Ascending aorta (tissue), 2 donors: Measurements from ENCODE around the gene EDARADD. TPM values are rescaled to one million over a fixed set of nuclear protein-coding genes. Genes with fewer than 3 reads are reported as not detected.
"Not testable (repeated sequence)": the region's sequence is repeated elsewhere in the genome, so short reads cannot be mapped to it uniquely, and the experiment has no call there.

Experiments used
- DNase-seq, 2 donors: peaks; one replicate each; pipeline ENCODE4 v3.0.0-alpha.2; 2019; ENCODE audit warnings: low spot score in 2 of 2
- H3K27ac ChIP-seq, 2 donors: fragments of 200-600 bp; sonication (generic); one replicate each; pipeline ENCODE4 v1.5.1; 2016 to 2017; ENCODE audit warnings: mild to moderate bottlenecking in 1 of 2
- H3K27me3 ChIP-seq: fragments of 200-600 bp; sonication (generic); one replicate; pipeline ENCODE4 v1.5.1; 2017
- H3K36me3 ChIP-seq, 2 donors: fragments of 200-600 bp; sonication (generic); one replicate each; pipeline ENCODE4 v1.5.1; 2016
- H3K4me1 ChIP-seq, 2 donors: fragments of 200-600 bp; sonication (generic); one replicate each; pipeline ENCODE4 v1.5.1; 2016 to 2017; ENCODE audit warnings: mild to moderate bottlenecking in 1 of 2
- H3K4me3 ChIP-seq, 2 donors: fragments of 200-600 bp; sonication (generic); one replicate each; pipeline ENCODE4 v1.5.1; 2016 to 2017; ENCODE audit warnings: mild to moderate bottlenecking in 1 of 2
- H3K9me3 ChIP-seq, 2 donors: fragments of 200-600 bp; sonication (generic); one replicate each; pipeline ENCODE4 v1.5.1; 2016
- intact Hi-C: fragments of 100-400 bp; cut with DNase I; formaldehyde crosslinking; loops from one replicate; pipeline ENCODE4 v1.15.1; 2023
- total RNA-seq: library from RNA; depleted of rRNA; stranded (reverse); fragments of >200 nt; gene quantifications from one replicate; pipeline ENCODE4 v1.1.0, GENCODE V29; 2016
- TF ChIP-seq, protein P1 (sequence below), 3 experiments: fragments of 200-600 bp in 2 of 3; fragments of 450-650 bp in 1 of 3; sonication (generic) in 2 of 3; IDR thresholded peaks; one replicate each; pipeline ENCODE4 v1.5.1; 2016 to 2019; ENCODE audit warnings: antibody characterized with exemption in 3 of 3, mild to moderate bottlenecking in 1 of 3, moderate library complexity in 1 of 3

EDARADD gene
- total RNA-seq, 1 donor from 2014 or later: not detected

DNA sequence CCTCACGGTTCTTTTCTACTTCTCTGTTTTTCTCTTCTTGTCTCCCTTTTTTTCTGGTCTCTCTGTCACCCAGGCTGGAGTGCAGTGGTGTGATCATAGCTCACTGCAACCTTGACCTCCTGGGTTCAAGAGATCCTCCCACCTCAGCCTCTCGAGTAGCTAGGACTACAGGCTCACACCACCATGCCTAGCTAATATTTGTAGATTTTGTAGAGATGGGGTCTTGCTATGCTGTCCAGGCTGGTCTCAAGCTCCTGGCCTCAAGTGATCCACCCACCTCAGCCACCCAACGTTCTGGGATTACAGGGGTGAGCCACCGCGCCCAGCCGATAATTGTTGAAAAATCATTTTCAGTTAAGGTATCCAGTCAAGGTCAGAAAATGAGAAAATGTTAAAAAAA lies 103.8 kb downstream of the EDARADD start:
- no peak for DNase-seq
- no peaks in the 10 kb centered on the region for H3K27me3 ChIP-seq
- H3K27ac ChIP-seq: no peak overlapping the region
- H3K4me1 ChIP-seq: peaks cover 0 to 2% of the 10 kb centered on the region in 2 donors
- TF ChIP-seq, protein P1, sequence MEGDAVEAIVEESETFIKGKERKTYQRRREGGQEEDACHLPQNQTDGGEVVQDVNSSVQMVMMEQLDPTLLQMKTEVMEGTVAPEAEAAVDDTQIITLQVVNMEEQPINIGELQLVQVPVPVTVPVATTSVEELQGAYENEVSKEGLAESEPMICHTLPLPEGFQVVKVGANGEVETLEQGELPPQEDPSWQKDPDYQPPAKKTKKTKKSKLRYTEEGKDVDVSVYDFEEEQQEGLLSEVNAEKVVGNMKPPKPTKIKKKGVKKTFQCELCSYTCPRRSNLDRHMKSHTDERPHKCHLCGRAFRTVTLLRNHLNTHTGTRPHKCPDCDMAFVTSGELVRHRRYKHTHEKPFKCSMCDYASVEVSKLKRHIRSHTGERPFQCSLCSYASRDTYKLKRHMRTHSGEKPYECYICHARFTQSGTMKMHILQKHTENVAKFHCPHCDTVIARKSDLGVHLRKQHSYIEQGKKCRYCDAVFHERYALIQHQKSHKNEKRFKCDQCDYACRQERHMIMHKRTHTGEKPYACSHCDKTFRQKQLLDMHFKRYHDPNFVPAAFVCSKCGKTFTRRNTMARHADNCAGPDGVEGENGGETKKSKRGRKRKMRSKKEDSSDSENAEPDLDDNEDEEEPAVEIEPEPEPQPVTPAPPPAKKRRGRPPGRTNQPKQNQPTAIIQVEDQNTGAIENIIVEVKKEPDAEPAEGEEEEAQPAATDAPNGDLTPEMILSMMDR (IDR thresholded peaks at IDR 0.05): no peak
- H3K4me3 ChIP-seq: no peak overlapping the region
- intact Hi-C loops: no loop called here
- no peaks in the 10 kb centered on the region for H3K9me3 ChIP-seq
- no peaks in the 10 kb centered on the region for H3K36me3 ChIP-seq

DNA sequence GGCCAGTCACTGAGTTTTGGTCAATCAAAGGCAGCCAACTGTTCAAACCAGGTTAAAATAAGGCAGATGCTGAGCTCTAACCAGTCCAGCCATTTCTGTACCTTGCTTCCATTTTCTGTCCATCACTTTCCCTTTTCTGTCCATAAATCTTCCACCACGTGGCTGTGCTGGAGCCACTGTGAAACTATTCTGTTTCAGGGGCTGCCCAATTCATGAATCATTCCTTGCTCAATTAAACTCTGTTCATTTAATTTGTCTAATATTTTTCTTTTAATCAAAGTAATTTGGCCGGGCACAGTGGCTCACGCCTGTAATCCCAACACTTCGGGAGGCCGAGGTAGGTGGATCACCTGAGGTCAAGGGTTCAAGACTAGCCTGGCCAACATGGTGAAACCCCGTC lies 107.0 kb downstream of the EDARADD start:
- TF ChIP-seq, protein P1 (IDR thresholded peaks at IDR 0.05): no peak
- intact Hi-C loops: no loop called here
- Histone ChIP-seq H3K4me3 (no peak overlapping the region), H3K27me3 (no peaks in the 10 kb centered on the region), H3K27ac (no peak overlapping the region), H3K36me3 (no peaks in the 10 kb centered on the region), H3K9me3 (no peaks in the 10 kb centered on the region), H3K4me1 (peaks cover 0 to 8% of the 10 kb centered on the region in 2 donors)
- no peak for DNase-seq

DNA sequence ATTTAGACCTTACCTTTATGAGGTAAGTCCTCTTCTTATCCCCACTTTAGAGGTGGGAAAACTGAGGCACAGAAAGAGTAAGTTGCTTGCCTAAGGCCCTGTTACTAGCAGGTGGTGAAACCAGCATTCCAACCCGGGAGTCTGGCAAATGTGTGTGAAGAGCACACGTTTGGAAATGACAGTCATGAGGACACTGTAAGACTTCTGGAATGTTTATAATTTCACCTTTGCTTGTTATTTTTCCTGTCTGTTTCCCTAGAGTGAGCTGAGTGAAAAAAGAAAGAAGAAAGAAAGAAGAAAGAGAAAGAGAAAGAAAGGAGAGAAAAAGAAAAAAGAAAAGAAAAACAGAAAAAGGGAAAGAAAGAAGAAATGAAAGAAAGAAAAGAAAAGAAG lies 108.5 kb downstream of the EDARADD start:
- peak overlapping the region in 1 of 2 donors; percentile 56 for H3K27ac ChIP-seq
- peak overlapping the region in 1 of 2 donors; percentile 63 for H3K4me3 ChIP-seq
- H3K4me1 ChIP-seq: peaks cover 0 to 10% of the 10 kb centered on the region in 2 donors
- TF ChIP-seq, protein P1 (IDR thresholded peaks at IDR 0.05): no peak
- intact Hi-C loops: no loop called here
- H3K9me3 ChIP-seq: no peaks in the 10 kb centered on the region
- no peaks in the 10 kb centered on the region for H3K27me3 ChIP-seq
- DNase-seq: no peak
- no peaks in the 10 kb centered on the region for H3K36me3 ChIP-seq

DNA sequence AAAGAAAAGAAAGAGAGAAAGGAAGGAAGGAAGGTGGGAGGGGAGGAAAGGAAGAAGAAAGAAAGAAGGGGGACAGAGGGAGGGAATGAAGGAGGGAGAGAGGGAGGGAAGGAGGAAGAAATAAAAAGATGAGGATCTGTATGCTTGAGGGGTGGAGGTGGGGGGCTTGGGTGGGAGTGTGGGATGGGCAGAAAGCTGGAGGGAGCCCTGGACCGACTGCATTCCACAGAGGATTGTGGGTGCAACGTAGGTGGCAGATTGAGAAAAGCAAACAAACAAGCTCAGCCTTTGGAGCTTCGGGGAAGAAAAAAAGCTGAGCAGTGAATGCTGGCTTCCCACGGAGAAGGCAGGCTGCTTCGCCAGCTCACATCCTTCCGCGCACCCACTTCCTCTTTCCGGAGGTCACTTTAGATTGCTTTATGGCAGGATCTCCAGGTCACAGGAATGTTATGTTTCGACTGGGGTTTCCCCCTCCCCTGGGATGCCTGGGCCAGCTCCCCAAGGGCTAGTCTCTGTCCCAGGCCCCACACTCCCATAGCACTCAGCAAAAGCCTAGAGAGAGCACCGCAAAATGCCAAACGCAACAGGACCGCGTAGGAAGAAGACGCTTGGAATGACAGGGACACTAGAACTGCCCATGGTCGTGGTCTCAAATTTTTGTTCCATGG lies 109.0 kb downstream of the EDARADD start:
- intact Hi-C loops: no loop called here
- peaks cover 0 to 10% of the 10 kb centered on the region in 2 donors for H3K4me1 ChIP-seq
- no peaks in the 10 kb centered on the region for H3K9me3 ChIP-seq
- no peak for DNase-seq
- H3K27ac ChIP-seq: peak overlapping the region in 1 of 2 donors; percentile 56
- H3K4me3 ChIP-seq: peak overlapping the region; percentile 47 to 63
- TF ChIP-seq, protein P1 (IDR thresholded peaks at IDR 0.05): no peak
- H3K36me3 ChIP-seq: no peaks in the 10 kb centered on the region
- no peaks in the 10 kb centered on the region for H3K27me3 ChIP-seq

DNA sequence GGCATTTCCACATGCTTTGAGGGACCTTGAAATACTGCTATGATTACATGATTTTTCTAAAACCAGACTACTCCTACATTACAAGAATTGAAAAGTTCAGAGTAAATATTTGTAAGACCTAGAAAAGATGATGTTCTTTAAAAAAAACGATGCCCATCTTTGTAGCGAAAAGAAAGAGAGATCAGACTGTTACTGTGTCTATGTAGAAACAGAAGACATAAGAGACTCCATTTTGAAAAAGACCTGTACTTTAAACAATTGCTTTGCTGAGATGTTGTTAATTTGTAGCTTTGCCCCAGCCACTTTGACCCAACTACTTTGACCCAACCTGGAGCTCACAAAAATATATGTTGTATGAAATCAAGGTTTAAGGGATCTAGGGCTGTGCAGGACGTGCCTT lies 110.3 kb downstream of the EDARADD start:
- H3K27ac ChIP-seq, H3K4me1 ChIP-seq, H3K9me3 ChIP-seq, H3K27me3 ChIP-seq, H3K36me3 ChIP-seq, DNase-seq, H3K4me3 ChIP-seq, intact Hi-C loops: not testable (repeated sequence)

DNA sequence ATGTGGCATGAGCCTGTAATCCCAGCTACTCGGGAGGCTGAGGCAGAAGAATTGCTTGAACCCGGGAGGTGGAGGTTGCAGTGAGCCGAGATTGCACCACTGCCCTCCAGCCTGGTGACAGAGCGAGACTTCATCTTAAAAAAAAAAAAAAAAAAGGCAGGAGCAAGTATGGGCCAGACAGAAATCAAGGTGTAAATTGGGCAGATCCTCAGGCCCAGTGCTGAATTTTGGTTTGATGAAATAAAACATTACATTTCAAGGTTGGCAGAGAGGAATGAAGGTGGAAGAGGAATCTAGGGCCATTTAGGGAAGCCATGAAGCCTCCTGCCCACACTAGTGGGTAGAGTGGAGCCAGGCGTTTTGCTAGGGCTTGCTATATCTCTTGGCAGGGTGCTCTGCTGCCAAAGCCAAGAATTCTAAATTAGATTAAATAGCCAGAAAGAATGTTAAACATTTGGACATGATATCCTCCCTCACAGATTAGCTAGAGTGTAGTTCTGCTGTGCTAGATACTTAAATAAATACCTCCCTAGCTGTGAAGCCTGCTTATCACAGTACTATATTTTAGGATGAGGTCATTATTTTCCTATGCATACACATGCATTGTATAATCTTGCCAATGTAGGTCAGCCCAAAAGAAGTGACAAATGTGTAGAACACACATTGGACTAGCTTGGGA lies 113.1 kb downstream of the EDARADD start:
- no peak for DNase-seq
- Histone ChIP-seq H3K27ac (peak overlapping the region in 1 of 2 donors; percentile 10), H3K9me3 (no peaks in the 10 kb centered on the region), H3K36me3 (no peaks in the 10 kb centered on the region), H3K4me1 (peaks cover 0 to 12% of the 10 kb centered on the region in 2 donors), H3K4me3 (no peak overlapping the region), H3K27me3 (no peaks in the 10 kb centered on the region)
- intact Hi-C loops: no loop called here
- TF ChIP-seq, protein P1 (IDR thresholded peaks at IDR 0.05): no peak
